ENCODE measurements around the gene IFRD1. TPM values are rescaled to one million over a fixed set of nuclear protein-coding genes. Genes with fewer than 3 reads are reported as not detected.
"Not testable (repeated sequence)": the region's sequence is repeated elsewhere in the genome, so short reads cannot be mapped to it uniquely, and the experiment has no call there.

IFRD1 gene
- total RNA-seq, 1 donor from 2014 or later = 18.0 TPM

- peak overlapping the region; percentile 91 for H3K4me3 ChIP-seq (ENCODE audit: low read depth, low read length)
- no peak for TF ChIP-seq CTCF (conservative IDR thresholded peaks at IDR 0.05; ENCODE audit: low read depth, low read length)
- DNase-seq (ENCODE audit: low read depth) = no peak
Observed at GRCh38 chr7:112449353-112449752, 907 bp upstream of the IFRD1 start.

GRCh38 chr7:112450807-112451761 is 824 bp downstream of the IFRD1 start:
- TF ChIP-seq CTCF (conservative IDR thresholded peaks at IDR 0.05; ENCODE audit: low read depth, low read length) = no peak
- peak overlapping the region; percentile 91 for H3K4me3 ChIP-seq (ENCODE audit: low read depth, low read length)

GRCh38 chr7:112452102-112452888 is 2.0 kb downstream of the IFRD1 start:
- no peak for DNase-seq (ENCODE audit: low read depth)
- H3K4me3 ChIP-seq (ENCODE audit: low read depth, low read length) = peak overlapping the region; percentile 91
- peak; percentile 18 for TF ChIP-seq CTCF (conservative IDR thresholded peaks at IDR 0.05; ENCODE audit: low read depth, low read length)

More at GRCh38 chr7:112450807-112451761, 824 bp downstream of the IFRD1 start:
- DNase-seq (ENCODE audit: low read depth) = no peak

- TF ChIP-seq CTCF (conservative IDR thresholded peaks at IDR 0.05; ENCODE audit: low read depth, low read length) = no peak
- DNase-seq (ENCODE audit: low read depth) = no peak
- H3K4me3 ChIP-seq (ENCODE audit: low read depth, low read length) = peak overlapping the region; percentile 91
Observed at GRCh38 chr7:112453505-112454171, 3.4 kb downstream of the IFRD1 start.

GRCh38 chr7:112454191-112454590 is 3.9 kb downstream of the IFRD1 start:
- peak overlapping the region; percentile 9 for H3K4me3 ChIP-seq (ENCODE audit: low read depth, low read length)

GRCh38 chr7:112459645-112460044 is 9.4 kb downstream of the IFRD1 start:
- no peak for DNase-seq (ENCODE audit: low read depth)
- H3K4me3 ChIP-seq (ENCODE audit: low read depth, low read length) = no peak overlapping the region
- peak; percentile 10 for TF ChIP-seq CTCF (conservative IDR thresholded peaks at IDR 0.05; ENCODE audit: low read depth, low read length)

More at GRCh38 chr7:112454191-112454590, 3.9 kb downstream of the IFRD1 start:
- DNase-seq (ENCODE audit: low read depth) = not testable (repeated sequence)

- H3K4me3 ChIP-seq (ENCODE audit: low read depth, low read length) = no peak overlapping the region
- DNase-seq (ENCODE audit: low read depth) = peak; percentile 94
- no peak for TF ChIP-seq CTCF (conservative IDR thresholded peaks at IDR 0.05; ENCODE audit: low read depth, low read length)
Observed at GRCh38 chr7:112462236-112462635, 12.0 kb downstream of the IFRD1 start.
